ENCODE measurements around the gene DNAH10. TPM values are rescaled to one million over a fixed set of nuclear protein-coding genes. Genes with fewer than 3 reads are reported as not detected.

Gene DNAH10
- total RNA-seq, 1 experiment from 2014 or later = 0.17 TPM

- Histone ChIP-seq H2AK5ac (ENCODE audit: insufficient read length, low read length) (no peak overlapping the region), H3K27me3 (ENCODE audit: insufficient read depth, low read length) (peaks cover 3% of the 10 kb centered on the region; the same call in 1 of the 2 replicates), H4K20me1 (ENCODE audit: control insufficient read depth, insufficient read depth, insufficient read length) (no peaks in the 10 kb centered on the region), H3K23me2 (ENCODE audit: insufficient read length, low read depth, low read length, poor library complexity, severe bottlenecking) (no peaks in the 10 kb centered on the region), H2AFZ (ENCODE audit: low read length) (no peak overlapping the region), H2BK120ac (ENCODE audit: low read depth, low read length, poor library complexity, severe bottlenecking) (no peak overlapping the region), H3K9me3 (ENCODE audit: control insufficient read depth, low read depth, low read length) (no peaks in the 10 kb centered on the region), H3K18ac (ENCODE audit: insufficient read length, low read depth, low read length) (no peak overlapping the region), H2BK15ac (ENCODE audit: low read depth, low read length) (no peak overlapping the region), H4K8ac (replicated peaks; ENCODE audit: insufficient read length, low read depth, low read length) (no peak overlapping the region), H3K27ac (ENCODE audit: insufficient read length, low read depth, low read length) (no peak overlapping the region), H3K14ac (ENCODE audit: insufficient read depth, low read length) (no peak overlapping the region), H3T11ph (ENCODE audit: low read length) (no peak overlapping the region), H3K56ac (ENCODE audit: insufficient read length, low read depth, low read length) (no peak overlapping the region), H3K4me1 (ENCODE audit: insufficient read depth, low read length) (no peaks in the 10 kb centered on the region), H3K9ac (ENCODE audit: extremely low read depth, insufficient read length, low read length) (no peak overlapping the region), H3K79me1 (ENCODE audit: insufficient read depth, low read depth, low read length, poor library complexity, severe bottlenecking) (no peaks in the 10 kb centered on the region), H2BK20ac (ENCODE audit: low read depth, low read length, poor library complexity, severe bottlenecking) (no peak overlapping the region), H3K23ac (ENCODE audit: insufficient read length, low read depth, low read length) (no peak overlapping the region), H3K4me2 (ENCODE audit: insufficient read depth, insufficient read length, low read length) (no peak overlapping the region), H2BK12ac (ENCODE audit: insufficient read length, low read depth, low read length) (no peak overlapping the region), H4K5ac (ENCODE audit: insufficient read length, low read depth, low read length) (no peak overlapping the region), H2BK5ac (ENCODE audit: insufficient read length, low read length) (no peak overlapping the region), H3K79me2 (ENCODE audit: insufficient read depth, low read length) (no peaks in the 10 kb centered on the region), H3K4ac (ENCODE audit: low read depth, low read length) (no peak overlapping the region), H4K91ac (ENCODE audit: insufficient read length, low read depth, low read length) (no peak overlapping the region)
- H3K9me3 Mint-ChIP-seq = no peaks in the 10 kb centered on the region
- peaks cover 0 to 1% (median 0%) of the 10 kb centered on the region in 3 experiments; a peak in 1 of 7 replicates for H3K36me3 Mint-ChIP-seq (ENCODE audit: insufficient read depth in 1 of 3, low read depth in 3 of 3)
- H3K27ac Mint-ChIP-seq = no peak overlapping the region
- no peaks in the 10 kb centered on the region; a peak in 1 of 4 replicates for H3K4me1 Mint-ChIP-seq
- WGBS (ENCODE audit: extremely low coverage, insufficient read length, low lambda C conversion rate) = no CpG with 5 or more reads among the region's 2 CpGs
- H3K27me3 Mint-ChIP-seq (ENCODE audit: low read depth) = peaks cover 99% of the 10 kb centered on the region
- no peak for DNase-seq
- no peak overlapping the region for H3K4me3 Mint-ChIP-seq
- no peak for TF ChIP-seq CTCF (conservative IDR thresholded peaks at IDR 0.05)
Observed at GRCh38 chr12:123952037-123952436, 189.9 kb downstream of the DNAH10 start.

Measured in H9 (cell line).